ENCODE results near the gene LANCL2.
"Not testable (repeated sequence)": the region's sequence is repeated elsewhere in the genome, so short reads cannot be mapped to it uniquely, and the experiment has no call there.

LANCL2 gene

GRCh38 chr7:55351263-55351662 lies 13.9 kb upstream of the LANCL2 start:
- peak in 1 of 42 donors; percentile 34 for DNase-seq
- intact Hi-C loops (cut with DNase I), result no loop called here

GRCh38 chr7:55352947-55353273 lies 12.2 kb upstream of the LANCL2 start:
- DNase-seq; intact Hi-C loops (cut with DNase I): not testable (repeated sequence)

- intact Hi-C loops (cut with DNase I), result loop anchor here (10.0 kb wide), 1 partner anchor 596 kb away; no protein-coding TSS in a partner anchor
- DNase-seq, result no peak
These were observed 4.7 kb upstream of the LANCL2 start for GRCh38 chr7:55360486-55360885.

- no peak for DNase-seq
- intact Hi-C loops (cut with DNase I), result loop anchor here (10.0 kb wide), 1 partner anchor 597 kb away; no protein-coding TSS in a partner anchor
These were observed 3.6 kb upstream of the LANCL2 start for GRCh38 chr7:55361560-55361959.

- DNase-seq, result no peak
- intact Hi-C loops (cut with DNase I), result loop anchor here (10.0 kb wide), 1 partner anchor 598 kb away; no protein-coding TSS in a partner anchor
These were observed 2.2 kb upstream of the LANCL2 start for GRCh38 chr7:55362927-55363326.

- no peak for DNase-seq
- intact Hi-C loops (cut with DNase I), result loop anchor here (10.0 kb wide), 1 partner anchor 599 kb away; no protein-coding TSS in a partner anchor
These were observed 1.6 kb upstream of the LANCL2 start for GRCh38 chr7:55363386-55364170.

- intact Hi-C loops (cut with DNase I), result loop anchor here (5.0 to 10.0 kb wide), 3 partner anchors 46 to 601 kb away; no protein-coding TSS in a partner anchor
- peak; percentile 82 to 98 (median 96) for DNase-seq
These were observed 731 bp downstream of the LANCL2 start for GRCh38 chr7:55365675-55366460.

- intact Hi-C loops (cut with DNase I), result loop anchor here (5.0 to 10.0 kb wide), 3 partner anchors 46 to 602 kb away; no protein-coding TSS in a partner anchor
- DNase-seq, result peak in 11 of 42 donors; percentile 7 to 48 (median 31)
These were observed 1.4 kb downstream of the LANCL2 start for GRCh38 chr7:55366461-55367070.

- intact Hi-C loops (cut with DNase I), result loop anchor here (5.0 to 10.0 kb wide), 3 partner anchors 45 to 603 kb away; no protein-coding TSS in a partner anchor
- DNase-seq, result no peak
These were observed 2.2 kb downstream of the LANCL2 start for GRCh38 chr7:55367283-55367840.

GRCh38 chr7:55369427-55370400 lies 4.6 kb downstream of the LANCL2 start:
- no peak for DNase-seq
- intact Hi-C loops (cut with DNase I), result loop anchor here (5.0 to 10.0 kb wide), 3 partner anchors 43 to 605 kb away; no protein-coding TSS in a partner anchor

- DNase-seq, result no peak
- intact Hi-C loops (cut with DNase I), result no loop called here
These were observed 9.1 kb downstream of the LANCL2 start for GRCh38 chr7:55374213-55374612.

GRCh38 chr7:55375237-55375636 lies 10.1 kb downstream of the LANCL2 start:
- DNase-seq, result no peak
- intact Hi-C loops (cut with DNase I), result no loop called here

- DNase-seq, result no peak
- intact Hi-C loops (cut with DNase I), result no loop called here
These were observed 12.2 kb downstream of the LANCL2 start for GRCh38 chr7:55377162-55377817.

GRCh38 chr7:55379285-55379684 lies 14.1 kb downstream of the LANCL2 start:
- intact Hi-C loops (cut with DNase I), result no loop called here
- DNase-seq, result no peak

- intact Hi-C loops (cut with DNase I), result no loop called here
- no peak for DNase-seq
These were observed 16.1 kb downstream of the LANCL2 start for GRCh38 chr7:55381189-55381588.

- intact Hi-C loops (cut with DNase I), result no loop called here
- DNase-seq, result peak in 1 of 42 donors; percentile 44
These were observed 16.6 kb downstream of the LANCL2 start for GRCh38 chr7:55381696-55382095.

- intact Hi-C loops (cut with DNase I), result no loop called here
- peak in 2 of 42 donors; percentile 8 to 23 for DNase-seq
These were observed 17.1 kb downstream of the LANCL2 start for GRCh38 chr7:55382251-55382650.
